Measurements from ENCODE around the gene SPATA17. TPM values are rescaled to one million over a fixed set of nuclear protein-coding genes. Genes with fewer than 3 reads are reported as not detected.

The SPATA17 gene
- total RNA-seq, 1 experiment from 2014 or later, result not detected

DNA sequence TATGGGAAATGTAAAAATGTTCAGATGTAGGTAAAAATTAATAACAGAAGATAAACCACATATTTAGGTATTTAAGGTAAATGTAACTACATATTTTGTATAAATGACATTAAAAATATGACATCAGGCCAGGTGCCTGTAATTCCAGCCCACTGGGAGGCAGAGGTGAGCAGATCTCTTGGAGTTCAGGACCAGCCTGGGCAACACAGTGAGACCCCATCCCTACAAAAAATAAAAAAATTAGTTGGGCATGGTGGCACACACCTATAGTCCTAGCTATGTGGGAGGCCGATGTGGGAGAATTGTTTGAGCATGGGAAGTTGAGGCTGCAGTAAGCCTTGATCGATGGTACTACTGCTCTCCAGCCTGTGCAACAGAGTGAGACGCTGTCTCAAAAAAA is 216.5 kb downstream of the SPATA17 start:
- Histone ChIP-seq H3K4me3 (ENCODE audit: low read depth, low read length, poor library complexity, severe bottlenecking) (no peak overlapping the region), H3K36me3 (ENCODE audit: insufficient read depth, low read length, poor library complexity, severe bottlenecking) (no peaks in the 10 kb centered on the region), H3K27me3 (replicated peaks; ENCODE audit: insufficient read depth, low read depth, low read length, poor library complexity) (no peaks in the 10 kb centered on the region), H3K27ac (ENCODE audit: low read depth, low read length, poor library complexity, severe bottlenecking) (no peak overlapping the region), H3K4me1 (ENCODE audit: insufficient read depth, low read length, poor library complexity, severe bottlenecking) (no peaks in the 10 kb centered on the region), H3K9me3 (ENCODE audit: low read depth, low read length, poor library complexity, severe bottlenecking) (no peaks in the 10 kb centered on the region)
- POLR2A ChIA-PET (ENCODE audit: low non-redundant PET), result no interaction called here
- DNase-seq (ENCODE audit: low spot score), result no peak
- BruUV-seq (replicated peaks), result no TSS peak
- intact Hi-C loops (cut with micrococcal nuclease; ENCODE audit: unreplicated experiment), result no loop called here
- CTCF ChIA-PET, result no interaction called here
- TF ChIP-seq EZH2 (IDR thresholded peaks at IDR 0.05; ENCODE audit: borderline replicate concordance, low read depth, low read length, poor library complexity, severe bottlenecking), result no peak
- TF ChIP-seq, protein P1, sequence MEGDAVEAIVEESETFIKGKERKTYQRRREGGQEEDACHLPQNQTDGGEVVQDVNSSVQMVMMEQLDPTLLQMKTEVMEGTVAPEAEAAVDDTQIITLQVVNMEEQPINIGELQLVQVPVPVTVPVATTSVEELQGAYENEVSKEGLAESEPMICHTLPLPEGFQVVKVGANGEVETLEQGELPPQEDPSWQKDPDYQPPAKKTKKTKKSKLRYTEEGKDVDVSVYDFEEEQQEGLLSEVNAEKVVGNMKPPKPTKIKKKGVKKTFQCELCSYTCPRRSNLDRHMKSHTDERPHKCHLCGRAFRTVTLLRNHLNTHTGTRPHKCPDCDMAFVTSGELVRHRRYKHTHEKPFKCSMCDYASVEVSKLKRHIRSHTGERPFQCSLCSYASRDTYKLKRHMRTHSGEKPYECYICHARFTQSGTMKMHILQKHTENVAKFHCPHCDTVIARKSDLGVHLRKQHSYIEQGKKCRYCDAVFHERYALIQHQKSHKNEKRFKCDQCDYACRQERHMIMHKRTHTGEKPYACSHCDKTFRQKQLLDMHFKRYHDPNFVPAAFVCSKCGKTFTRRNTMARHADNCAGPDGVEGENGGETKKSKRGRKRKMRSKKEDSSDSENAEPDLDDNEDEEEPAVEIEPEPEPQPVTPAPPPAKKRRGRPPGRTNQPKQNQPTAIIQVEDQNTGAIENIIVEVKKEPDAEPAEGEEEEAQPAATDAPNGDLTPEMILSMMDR (conservative IDR thresholded peaks at IDR 0.05; ENCODE audit: low read depth, low read length), result no peak

DNA sequence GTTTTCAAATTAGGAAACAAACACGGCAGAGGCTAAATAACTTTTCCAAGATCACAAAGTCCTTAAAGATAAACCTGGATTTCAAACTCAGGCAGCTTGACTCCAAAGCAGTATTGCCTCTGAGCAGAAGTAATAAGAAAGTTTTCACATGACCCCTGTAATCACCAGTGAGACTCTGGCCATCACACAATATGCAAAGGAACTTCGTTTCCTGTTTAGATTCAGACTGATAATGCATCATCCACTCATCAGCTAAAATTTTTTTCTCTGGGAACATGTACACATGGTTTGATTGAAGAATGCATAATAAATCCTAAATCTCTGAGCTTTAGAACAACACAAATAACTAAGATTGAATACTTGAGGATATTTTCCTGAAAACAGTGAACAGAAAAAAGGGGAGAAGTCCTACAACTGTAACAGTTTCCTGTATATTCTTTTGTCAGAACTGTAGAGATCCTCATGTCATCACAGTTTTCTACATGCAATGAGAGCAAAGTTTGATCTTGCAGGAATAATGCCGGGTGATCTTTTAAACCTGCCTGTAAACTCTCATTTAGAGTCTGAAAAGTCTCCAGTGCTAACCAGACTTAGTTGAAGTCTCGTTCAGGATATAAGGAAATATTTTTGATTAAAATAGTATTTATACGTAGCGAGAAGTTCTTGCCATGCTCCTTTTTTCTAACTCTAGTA is 225.3 kb downstream of the SPATA17 start:
- Histone ChIP-seq H3K27ac (ENCODE audit: low read depth, low read length, poor library complexity, severe bottlenecking) (no peak overlapping the region), H3K4me3 (ENCODE audit: low read depth, low read length, poor library complexity, severe bottlenecking) (no peak overlapping the region), H3K4me1 (ENCODE audit: insufficient read depth, low read length, poor library complexity, severe bottlenecking) (no peaks in the 10 kb centered on the region), H3K36me3 (ENCODE audit: insufficient read depth, low read length, poor library complexity, severe bottlenecking) (no peaks in the 10 kb centered on the region), H3K27me3 (replicated peaks; ENCODE audit: insufficient read depth, low read depth, low read length, poor library complexity) (no peaks in the 10 kb centered on the region), H3K9me3 (ENCODE audit: low read depth, low read length, poor library complexity, severe bottlenecking) (no peaks in the 10 kb centered on the region)
- no peak for DNase-seq (ENCODE audit: low spot score)
- POLR2A ChIA-PET (ENCODE audit: low non-redundant PET), result no interaction called here
- intact Hi-C loops (cut with micrococcal nuclease; ENCODE audit: unreplicated experiment), result no loop called here
- CTCF ChIA-PET, result no interaction called here
- BruUV-seq (replicated peaks), result no TSS peak
- TF ChIP-seq, protein P1 (conservative IDR thresholded peaks at IDR 0.05; ENCODE audit: low read depth, low read length), result no peak
- TF ChIP-seq EZH2 (IDR thresholded peaks at IDR 0.05; ENCODE audit: borderline replicate concordance, low read depth, low read length, poor library complexity, severe bottlenecking), result no peak

DNA sequence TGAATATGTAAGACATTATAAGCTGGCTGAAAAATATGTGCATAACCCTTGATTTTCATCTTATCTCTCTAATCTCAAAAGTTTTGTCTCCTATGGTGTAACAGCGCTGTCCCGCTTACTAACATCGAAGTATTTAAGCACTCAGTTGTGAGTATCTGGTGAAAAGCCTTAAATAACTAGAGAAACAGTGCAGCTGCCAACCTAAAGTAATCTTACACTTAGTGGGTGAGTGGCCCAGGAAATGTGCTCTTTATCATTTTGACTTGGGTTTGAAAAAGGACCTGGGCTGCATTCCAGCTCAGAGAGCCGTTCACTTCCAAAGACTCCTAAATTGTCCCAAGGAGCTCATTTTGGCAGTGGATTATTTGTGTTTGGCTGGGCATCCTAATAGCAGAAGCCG is 225.9 kb downstream of the SPATA17 start:
- Histone ChIP-seq H3K9me3 (ENCODE audit: low read depth, low read length, poor library complexity, severe bottlenecking) (no peaks in the 10 kb centered on the region), H3K36me3 (ENCODE audit: insufficient read depth, low read length, poor library complexity, severe bottlenecking) (no peaks in the 10 kb centered on the region), H3K4me3 (ENCODE audit: low read depth, low read length, poor library complexity, severe bottlenecking) (no peak overlapping the region), H3K27ac (ENCODE audit: low read depth, low read length, poor library complexity, severe bottlenecking) (no peak overlapping the region), H3K27me3 (replicated peaks; ENCODE audit: insufficient read depth, low read depth, low read length, poor library complexity) (no peaks in the 10 kb centered on the region), H3K4me1 (ENCODE audit: insufficient read depth, low read length, poor library complexity, severe bottlenecking) (no peaks in the 10 kb centered on the region)
- ChIA-PET POLR2A (ENCODE audit: low non-redundant PET) (no interaction called here), CTCF (no interaction called here)
- no TSS peak for BruUV-seq (replicated peaks)
- DNase-seq (ENCODE audit: low spot score), result peak; percentile 22
- TF ChIP-seq, protein P1 (conservative IDR thresholded peaks at IDR 0.05; ENCODE audit: low read depth, low read length), result no peak
- TF ChIP-seq EZH2 (IDR thresholded peaks at IDR 0.05; ENCODE audit: borderline replicate concordance, low read depth, low read length, poor library complexity, severe bottlenecking), result no peak
- intact Hi-C loops (cut with micrococcal nuclease; ENCODE audit: unreplicated experiment), result no loop called here

Measured in A673 (cell line).